HG02678 (cell line): ENCODE measurements around the gene GPD1.

Experiments
- ATAC-seq: cut with Tn5 transposase; IDR thresholded peaks from one replicate; pipeline ENCODE4 v1.9.1; 2021; ENCODE audit warnings: mild to moderate bottlenecking, moderate library complexity; ENCODE audit not compliant: unreplicated experiment

The GPD1 gene

DNA sequence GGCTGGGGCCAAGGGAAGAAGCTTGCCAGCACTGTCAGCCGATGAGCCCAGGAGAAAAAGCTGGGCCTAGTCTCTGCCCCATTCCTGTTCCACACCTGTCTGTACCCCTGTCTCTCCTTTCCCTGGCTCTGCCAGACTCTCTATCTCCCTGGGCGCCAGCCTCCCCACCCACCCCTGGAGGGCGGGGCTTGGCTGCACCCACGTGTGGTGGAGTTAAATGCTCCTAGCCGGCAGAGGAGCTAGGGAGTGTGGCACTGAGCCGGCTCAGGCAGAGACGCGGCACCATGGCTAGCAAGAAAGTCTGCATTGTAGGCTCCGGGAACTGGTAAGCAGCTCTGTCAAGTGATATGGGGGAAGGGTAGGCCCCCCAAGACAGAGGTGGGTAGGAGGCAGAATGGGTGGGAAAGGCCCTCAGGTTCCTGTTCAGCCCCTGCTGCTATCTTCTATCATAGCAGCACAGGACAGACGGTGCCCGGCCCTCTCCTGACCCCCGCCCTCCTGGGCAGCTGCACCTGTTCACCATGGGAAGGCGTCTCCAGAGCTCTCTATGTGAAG lies at the start of gene GPD1:
Gene GPD1, plus strand, starts transcription at position 242 of the 555 bp plus-strand sequence. Its CDS starts 43 bp downstream, at position 285.
- ATAC-seq, result no peak

DNA sequence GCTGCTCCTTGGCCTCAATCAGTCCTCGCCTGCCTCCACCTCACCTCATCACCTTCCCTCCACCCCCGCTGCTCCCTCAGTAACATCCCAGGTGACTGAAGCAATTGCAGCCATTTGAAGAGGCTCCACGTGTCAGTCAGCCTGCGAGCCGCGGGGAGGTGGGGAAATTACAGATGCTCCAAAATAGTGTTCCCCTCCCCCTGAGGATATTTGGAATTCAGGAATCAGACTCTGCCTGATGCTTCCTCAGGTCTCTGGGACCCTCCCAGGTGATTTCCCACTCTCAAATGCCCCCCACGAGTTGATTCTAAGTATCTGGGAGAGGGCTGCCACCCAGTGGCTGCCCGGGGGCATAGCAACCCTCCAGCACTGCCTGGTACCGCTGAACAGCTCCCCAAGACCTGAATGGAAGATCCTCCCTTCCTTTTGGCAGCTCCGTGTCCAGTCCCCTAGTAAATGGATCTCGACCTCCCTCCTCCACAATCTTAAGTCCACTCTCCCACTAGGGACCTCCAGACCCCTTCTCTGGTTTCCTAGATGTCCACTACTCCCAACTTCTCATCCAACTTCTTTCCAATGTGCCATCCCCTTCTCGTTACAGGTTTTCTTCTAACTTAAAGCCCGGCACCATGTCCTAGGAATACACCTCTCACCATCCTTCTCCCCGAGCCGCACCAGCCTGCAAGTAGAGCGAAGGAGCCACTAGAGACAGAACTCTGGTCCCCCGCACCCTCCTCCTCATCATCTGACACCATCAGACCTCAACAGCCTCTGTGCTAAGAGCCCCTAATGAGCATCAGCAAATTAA lies 47.8 kb upstream of the GPD1 start:
- no peak for ATAC-seq

DNA sequence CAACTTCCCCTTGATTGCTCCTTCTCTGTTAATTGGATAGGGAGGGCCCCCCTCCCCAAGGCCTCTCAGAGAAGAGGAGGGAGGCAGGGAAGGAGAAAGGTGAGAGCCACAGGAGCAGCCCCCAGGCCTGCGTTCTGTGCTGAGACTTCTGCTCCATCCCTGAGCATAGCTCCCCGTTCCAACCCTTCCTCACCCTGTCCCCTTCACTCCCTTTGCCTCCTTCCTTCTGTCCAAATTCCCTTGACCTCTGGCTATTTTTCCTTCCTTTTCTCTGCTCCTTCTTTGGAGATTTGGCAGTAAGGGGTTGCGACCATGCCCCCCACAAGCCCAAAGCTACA lies 47.2 kb upstream of the GPD1 start:
- ATAC-seq, result no peak

DNA sequence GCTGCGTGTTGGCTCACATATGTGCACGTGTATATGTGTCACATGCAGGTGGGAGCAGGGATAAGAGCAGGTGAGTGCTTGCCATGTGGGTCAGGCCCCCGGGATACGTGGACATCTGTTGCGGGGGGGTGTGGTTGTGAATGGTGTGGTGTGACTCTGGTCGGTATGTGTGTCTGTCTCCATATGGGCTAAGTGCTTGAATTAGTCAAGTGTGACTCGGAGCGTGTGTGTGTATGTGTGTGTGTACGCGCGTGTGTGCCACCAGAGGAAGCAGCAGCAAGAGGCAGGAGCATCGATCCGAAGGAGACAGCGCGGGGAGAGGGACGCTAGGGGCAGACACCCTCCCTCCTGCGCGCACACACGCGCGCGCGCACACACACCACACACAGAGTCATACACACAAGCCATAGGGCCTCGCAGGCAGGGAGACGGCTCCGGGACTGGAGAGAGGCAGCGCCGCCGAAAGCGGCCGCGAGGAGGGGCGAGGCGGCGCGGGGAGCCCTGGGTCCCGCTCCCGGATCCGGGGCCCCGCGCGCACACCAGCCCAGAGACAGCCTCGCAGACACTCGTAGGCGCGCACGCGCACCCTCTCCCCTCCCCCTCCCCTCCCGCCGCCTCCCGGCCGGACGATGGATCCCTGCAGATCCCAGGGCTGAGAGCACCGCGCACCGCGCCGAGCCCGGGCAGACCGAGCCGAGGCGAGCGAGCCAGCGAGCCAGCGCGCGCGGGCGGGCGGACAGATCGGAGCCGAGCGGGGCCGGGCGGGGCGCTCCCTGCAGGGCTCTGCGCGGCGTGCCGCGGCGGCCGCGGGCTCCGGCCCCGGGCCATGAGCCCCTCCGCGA lies 46.6 kb upstream of the GPD1 start, which contains the start of gene ASIC1:
Gene ASIC1, plus strand, starts transcription at position 597 of the 842 bp plus-strand sequence. CDS start 1,171 bp downstream, outside the sequence.
- no peak for ATAC-seq

DNA sequence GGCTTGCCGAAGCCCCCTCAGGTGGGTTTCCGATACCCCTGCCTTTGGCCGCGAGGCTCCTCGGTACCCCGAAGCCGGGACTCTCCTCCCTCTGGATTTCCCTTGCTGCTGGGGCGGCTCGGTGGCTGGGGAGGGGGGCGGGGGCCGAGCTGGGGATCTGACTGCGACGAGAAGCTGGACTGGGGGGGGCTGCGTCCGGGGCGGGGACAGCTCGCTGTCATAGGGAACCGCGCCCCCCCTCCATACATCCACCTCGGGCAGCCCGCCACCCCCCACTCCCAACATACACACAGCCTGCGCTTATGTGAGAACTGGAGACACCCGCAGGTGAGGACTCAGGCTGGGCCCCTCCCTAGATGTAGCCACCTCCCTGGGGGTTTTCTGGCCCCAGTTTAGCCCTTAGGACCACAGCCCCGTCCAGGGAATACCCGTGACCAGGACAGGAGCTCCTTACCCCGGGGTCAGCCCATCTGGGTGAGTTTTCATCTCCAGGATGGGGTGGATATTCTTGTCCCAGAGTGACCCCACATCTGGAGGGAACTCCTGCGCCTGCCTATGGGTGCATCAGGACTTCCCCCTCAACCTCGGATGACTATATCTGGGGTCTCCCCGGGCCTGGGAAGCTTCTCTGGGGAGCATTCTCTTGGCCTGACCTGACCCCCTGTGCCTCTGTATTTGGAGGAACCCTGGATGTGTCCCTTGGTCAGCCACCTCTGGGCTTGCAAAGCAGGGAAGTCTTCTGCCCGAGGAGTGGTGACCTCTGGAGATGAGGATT lies 45.7 kb upstream of the GPD1 start:
- ATAC-seq, result no peak

DNA sequence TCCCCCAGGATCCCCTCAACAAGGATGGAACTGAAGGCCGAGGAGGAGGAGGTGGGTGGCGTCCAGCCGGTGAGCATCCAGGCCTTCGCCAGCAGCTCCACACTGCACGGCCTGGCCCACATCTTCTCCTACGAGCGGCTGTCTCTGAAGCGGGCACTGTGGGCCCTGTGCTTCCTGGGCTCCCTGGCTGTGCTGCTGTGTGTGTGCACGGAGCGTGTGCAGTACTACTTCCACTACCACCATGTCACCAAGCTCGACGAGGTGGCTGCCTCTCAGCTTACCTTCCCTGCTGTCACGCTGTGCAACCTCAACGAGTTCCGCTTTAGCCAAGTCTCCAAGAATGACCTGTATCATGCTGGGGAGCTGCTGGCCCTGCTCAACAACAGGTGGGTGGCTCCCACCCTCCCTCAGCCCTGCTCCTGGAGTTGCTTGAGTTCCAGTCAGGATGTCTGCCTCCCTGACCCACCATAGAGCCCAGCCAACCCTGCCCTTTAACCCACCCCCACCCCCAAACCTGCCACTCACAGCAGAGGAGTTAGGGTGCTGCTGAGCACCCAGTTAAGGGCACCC lies 45.0 kb upstream of the GPD1 start:
- ATAC-seq, result no peak

DNA sequence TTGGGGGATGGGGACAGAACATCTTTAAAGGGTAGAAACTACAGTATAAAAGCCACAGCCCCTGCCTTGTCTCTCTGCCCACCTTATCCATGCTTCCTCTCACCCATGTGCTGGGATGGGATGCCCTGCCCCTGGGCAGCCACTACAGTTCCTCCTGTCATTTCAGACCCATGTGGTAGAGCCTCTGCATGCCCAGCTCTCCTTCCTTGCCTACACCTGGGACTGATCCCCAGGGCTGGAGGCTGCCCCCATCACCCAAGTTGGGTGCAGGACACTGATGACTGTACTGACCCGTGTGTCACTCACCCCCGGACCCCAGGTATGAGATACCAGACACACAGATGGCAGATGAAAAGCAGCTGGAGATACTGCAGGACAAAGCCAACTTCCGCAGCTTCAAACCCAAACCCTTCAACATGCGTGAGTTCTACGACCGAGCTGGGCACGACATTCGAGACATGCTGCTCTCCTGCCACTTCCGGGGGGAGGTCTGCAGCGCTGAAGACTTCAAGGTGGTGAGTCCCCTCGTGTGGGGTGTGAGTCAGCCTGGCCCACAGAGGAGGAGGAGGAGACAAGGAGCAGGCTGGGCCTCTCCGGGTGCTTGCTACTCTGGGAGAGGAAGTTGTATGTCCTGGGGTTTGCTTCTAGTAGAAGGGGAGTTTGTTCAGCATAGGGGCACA lies 44.2 kb upstream of the GPD1 start:
- ATAC-seq, result no peak

DNA sequence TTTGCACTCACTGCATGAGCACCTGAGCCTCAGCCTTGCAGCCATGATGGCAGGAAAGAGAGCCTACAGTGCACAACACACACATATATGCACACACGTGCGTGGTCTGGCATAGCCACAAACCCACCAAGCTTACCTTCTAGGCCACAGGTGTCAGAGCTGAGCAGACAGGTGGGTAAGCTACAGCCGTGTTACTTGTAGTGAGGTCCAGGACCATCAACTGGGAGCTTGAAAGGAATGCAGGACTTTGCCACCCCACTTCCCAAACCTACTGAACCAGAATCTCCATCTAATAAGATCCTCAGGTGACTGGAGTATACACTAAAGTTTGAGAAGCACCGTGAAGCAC lies 43.7 kb upstream of the GPD1 start:
- ATAC-seq, result no peak

DNA sequence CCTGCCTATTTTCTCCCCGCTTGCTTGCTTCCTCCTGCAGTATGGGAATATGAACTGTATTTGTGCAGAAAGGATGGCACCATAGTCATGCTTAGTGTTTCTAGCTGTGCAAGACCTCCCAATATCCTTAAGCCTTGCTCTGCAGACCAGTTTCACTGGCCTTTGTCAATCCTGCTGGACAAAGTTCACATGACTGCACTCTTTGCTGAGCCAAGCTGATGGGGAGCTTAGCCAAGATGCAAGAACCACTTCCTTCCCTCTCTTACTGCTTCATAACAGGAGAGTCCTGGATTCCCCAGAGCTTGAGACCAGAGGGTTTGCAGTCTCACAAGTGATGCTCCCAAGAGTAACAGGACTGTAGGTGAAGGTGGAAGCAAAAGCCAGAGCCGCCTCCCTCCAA lies 42.6 kb upstream of the GPD1 start:
- no peak for ATAC-seq

DNA sequence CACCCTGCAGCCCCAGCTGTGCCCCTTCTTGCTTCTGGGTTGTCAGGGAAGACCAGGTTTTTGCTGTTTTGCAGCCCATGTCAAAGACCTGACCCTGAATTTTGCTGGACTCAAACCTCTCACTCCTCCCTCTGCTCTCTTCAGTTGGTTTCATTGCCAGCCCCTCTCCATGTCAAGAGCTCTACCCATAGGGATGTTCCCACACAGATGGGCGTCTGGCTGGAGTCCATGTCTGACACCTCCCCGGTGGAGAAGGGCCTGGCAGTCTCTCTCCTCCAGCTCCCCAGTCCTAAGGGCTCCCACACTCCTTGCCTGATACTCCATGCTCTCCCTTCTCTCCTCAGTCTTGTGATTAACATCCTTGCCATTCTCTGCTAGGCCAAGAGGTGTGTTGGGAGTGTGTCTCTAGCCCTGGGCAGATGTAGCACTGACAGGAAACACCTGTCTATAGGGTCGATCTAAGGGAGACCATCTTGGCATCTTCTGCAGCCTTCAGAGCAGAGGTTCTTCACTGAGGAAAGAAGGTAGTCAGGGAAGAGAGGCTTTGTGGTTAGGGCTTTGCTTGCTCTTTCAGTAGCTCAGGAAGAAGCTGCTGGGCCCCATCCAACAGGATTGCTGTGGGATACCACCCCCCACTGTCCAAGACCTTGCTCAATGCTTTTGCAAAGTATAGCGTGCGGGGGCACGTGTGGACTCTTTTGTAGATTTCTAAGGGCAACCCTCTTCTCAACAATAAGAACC lies 41.7 kb upstream of the GPD1 start:
- no peak for ATAC-seq

DNA sequence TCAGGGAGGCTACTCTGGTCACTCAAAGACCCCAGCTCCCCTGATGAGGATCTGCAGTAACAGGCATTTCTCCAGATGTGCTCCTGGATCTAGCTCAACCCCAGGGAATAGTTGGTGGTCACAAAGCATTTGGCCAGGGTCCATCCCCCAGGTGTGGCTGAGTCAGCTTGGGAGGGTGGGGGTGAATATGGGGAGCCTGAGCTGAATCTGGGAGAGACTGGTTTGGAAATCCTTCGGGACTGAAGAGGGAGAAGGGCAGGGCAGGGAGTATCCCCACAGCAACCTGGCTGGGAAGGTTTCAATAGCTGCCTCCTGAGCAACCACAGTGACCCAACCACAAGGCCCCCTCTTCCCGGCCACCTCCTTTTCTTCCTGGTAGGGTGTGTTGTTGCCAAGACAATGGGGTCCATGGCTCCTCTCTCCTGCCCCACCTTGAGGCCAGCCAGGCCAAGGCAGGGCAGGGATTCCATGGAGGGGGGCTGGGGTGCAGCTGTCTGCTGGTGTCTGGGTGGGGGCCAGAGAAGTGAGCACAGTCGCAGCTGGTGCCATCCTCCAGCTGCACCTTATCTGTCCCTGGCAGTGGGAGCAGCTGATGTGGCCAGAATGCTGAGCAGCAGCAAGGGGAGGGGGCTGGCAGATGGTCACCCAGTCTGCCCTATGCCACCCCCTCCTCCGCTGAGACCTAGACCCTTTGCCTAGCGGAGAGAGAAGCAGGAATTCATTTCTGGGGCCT lies 40.9 kb upstream of the GPD1 start:
- ATAC-seq, result no peak

DNA sequence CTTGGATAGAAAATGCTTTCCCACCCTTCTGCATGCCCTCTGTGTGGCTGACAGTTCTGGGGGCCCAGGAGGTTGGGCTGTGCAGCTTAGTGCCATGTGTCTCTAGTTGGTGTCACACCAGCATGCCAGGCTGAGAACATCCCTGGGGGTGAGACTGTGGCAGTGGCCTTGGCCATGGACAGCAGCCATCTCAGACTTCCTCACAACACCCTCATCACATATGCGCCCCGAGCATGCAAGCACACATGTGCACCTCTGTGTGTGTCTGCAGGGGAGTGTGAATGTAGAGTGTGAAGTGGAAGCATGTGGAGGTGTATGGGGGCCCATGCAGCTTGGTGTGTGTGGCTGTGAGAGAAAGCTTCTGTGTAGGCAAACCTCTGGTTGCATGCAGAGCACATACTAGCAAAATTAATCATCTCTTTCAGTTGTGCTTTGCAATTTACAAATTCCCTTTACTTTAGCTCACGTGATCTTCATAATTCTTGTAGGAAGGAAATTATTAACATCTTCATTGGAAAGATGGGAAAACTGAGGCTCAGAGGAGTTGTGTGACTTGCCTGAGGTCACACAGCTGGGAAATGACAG lies 38.0 kb upstream of the GPD1 start:
- ATAC-seq, result no peak

DNA sequence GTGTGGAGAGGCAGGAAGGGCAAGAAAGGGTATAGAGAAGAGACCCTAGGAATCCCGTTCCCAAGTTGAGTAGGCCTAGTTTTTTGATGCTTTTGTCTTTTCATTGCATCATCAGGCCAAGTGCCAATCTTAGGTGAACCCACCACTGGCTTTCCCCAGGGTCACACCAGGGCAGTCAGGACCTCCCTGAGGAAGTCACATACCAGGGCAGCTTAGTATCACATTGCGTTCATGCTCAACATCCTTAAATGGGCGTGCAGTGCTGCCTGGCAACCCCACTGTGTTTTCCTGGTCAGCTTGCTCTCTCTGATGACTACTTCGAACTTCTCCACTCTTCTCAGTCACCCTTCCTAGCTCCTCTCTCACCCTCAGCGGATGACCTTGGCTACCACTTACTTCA lies 37.4 kb upstream of the GPD1 start:
- ATAC-seq, result no peak

DNA sequence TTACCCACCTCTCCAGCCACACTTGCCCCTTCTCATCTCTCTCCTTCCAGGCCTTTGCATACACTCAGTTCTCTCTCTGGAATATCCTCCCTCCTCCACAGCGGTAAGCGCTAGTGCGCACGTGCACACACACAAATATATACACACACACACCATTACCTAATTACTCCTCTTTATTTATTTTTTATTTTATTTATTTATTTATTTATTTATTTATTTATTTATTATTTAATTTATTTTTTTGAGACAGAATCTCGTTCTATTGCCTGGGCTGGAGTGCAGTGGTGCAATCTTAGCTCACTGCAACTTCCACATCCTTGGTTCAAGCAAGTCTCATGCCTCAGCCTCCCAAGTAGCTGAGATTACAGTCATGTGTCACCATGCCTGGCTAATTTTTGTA lies 34.7 kb upstream of the GPD1 start:
- no peak for ATAC-seq

DNA sequence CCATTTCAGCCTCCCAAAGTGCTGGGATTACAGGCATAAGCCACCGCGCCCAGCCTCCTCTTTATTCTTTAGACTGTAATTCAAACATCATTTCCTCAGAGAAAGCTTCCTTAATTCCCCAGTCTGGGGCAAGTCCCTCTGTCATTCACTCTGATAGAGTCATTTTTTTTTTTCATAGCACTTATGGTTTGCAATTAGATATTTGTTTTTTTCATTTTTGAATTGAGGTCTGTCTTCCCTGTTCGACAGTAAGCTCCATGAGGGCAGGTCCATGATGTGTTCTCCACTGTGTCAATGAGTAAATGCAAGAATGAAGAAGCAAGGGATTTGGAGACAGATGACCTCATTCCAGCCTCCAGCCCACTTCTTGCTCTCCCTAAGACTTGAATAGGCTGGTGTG lies 34.3 kb upstream of the GPD1 start:
- no peak for ATAC-seq

DNA sequence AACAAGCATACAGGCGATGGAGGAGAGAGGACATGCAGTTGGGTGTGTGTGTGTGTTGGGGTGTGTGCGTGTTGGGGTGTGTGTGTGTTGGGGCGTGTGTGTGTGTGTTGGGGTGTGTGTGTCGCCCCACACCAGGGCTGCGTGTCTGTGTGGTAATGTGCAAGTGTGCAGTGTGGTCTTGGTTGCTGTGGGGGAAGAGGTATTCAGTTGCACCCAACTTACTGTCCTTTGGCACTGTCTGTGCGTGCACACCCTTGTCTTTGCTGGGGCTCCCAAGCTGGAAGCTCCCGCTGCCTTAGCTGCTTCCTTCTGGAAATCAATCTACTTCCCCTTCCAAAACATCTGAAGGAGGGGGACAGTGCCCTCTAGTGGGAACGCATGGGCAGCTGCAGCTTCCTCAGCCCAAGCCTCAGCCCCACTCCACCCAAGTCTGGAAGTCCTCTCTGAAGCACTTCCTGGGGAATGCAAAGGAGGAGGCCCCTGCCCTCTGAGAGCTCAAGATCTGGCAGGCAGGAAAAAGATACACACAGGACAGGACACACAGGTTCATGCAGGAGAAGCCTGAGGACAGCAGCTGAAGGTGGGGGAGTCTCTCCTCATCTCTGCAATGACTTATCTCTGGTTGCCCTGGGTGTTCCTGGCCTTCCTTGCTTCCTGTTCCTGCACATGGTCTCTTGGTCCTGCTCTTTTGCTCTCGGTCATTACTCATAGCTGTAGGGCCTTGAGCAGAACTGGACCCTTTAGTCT lies 33.3 kb upstream of the GPD1 start:
- no peak for ATAC-seq

DNA sequence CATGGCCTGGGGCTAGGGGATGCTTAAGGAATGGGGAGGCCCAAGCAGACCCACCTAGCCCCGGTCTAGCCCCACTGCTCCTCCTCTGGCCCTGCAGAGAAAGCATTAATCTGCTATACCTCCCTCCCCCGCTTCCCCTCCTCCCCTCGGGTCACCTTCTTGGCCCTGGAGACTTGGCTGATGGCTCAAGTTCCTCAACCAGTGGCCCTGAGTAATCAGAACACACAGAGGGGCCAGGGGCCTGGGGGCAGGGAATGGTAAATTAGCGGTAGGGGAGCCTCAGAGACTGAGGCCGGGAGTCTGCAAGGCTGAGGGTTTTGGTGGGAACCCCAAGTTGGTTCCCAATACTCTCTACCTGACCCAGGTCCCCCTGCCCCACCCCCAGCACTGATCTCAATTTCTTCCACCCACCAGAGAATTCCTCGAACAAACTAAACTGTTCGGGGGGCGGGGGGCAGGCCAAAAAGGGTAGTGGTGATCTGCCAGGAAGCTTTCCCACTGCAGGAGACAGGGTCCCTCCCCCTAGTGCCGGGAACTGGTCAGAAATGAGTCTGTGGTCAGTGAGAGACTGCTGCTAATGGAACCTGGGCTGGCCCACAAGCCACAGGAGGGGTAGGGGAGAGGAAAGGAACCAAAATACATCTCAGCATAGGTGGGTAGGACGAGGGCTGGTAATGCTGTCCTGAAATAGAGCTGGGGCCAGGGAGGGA lies 31.5 kb upstream of the GPD1 start:
- no peak for ATAC-seq
